GM23248 (cell line): ENCODE results near the gene TSEN34.

Source experiments
- EZH2 ChIP-seq: fragments of 200-600 bp; sonication (generic); IDR thresholded peaks from 2 replicates; pipeline ENCODE4 v1.6.1; 2018; ENCODE audit warnings: antibody characterized with exemption, mild to moderate bottlenecking; ENCODE audit not compliant: insufficient read depth, poor library complexity, severe bottlenecking
- EZH2phosphoT487 ChIP-seq: fragments of 200-600 bp; sonication (generic); IDR thresholded peaks from 2 replicates; pipeline ENCODE4 v1.6.1; 2018; ENCODE audit warnings: antibody characterized with exemption, moderate library complexity, mild to moderate bottlenecking, low read depth; ENCODE audit not compliant: insufficient read depth

DNA sequence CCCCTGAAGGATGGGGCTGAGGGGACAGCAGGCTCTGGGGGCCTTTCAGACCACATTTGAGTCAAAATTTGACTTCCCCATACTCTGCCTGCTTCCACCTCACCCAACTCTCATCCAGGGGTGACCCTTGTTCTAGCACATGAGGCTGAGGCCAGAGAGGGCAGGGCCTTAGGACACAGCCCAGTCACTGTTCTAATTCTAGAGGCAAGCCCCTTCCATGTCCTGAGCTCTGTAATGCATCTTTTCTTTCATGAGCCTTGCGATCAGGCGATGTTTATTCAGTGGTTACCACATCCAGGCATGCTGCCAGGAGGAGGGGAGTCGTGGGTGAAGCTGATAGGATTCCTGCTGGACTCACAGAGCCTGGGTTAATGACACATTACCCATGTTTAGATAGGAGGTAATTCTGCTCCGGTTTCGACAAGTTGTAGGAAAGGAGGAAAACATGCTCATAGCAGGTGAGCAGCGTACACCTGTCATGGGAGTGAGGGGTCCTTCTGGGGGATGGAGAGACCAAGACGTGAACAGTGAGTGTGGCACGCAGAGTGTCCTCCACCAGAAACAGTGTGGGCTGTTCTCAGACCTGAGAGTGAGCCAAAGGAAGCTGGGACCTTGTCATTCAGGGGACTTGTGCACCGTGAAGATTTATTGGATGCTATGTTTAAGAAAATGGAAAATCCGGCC, 18.8 kb downstream of the TSEN34 start:
- TF ChIP-seq EZH2phosphoT487: no peak
- TF ChIP-seq EZH2: no peak
